Adipocyte (in vitro differentiated cells): ENCODE measurements around the gene NT5C1A.

Experiments
- DNase-seq: peaks from one replicate; pipeline ENCODE4 v3.0.0-alpha.2; 2015; ENCODE audit warnings: low read depth
- H3K27me3 ChIP-seq: replicated peaks from 2 replicates; pipeline ENCODE4 v1.7.0; 2013; ENCODE audit warnings: mild to moderate bottlenecking, low read length, moderate library complexity; ENCODE audit not compliant: control insufficient read depth, insufficient read depth
- H3K36me3 ChIP-seq: 2 replicates; pipeline ENCODE4 v1.7.0; 2013; ENCODE audit warnings: low read length, mild to moderate bottlenecking, moderate library complexity; ENCODE audit not compliant: control insufficient read depth, insufficient read depth, severe bottlenecking
- H3K4me1 ChIP-seq: 2 replicates; pipeline ENCODE4 v1.7.0; 2013; ENCODE audit warnings: mild to moderate bottlenecking, low read length, moderate library complexity; ENCODE audit not compliant: control insufficient read depth, insufficient read depth
- H3K4me3 ChIP-seq: 2 replicates; pipeline ENCODE4 v1.7.0; 2013; ENCODE audit warnings: mild to moderate bottlenecking, low read length, moderate library complexity
- H3K9ac ChIP-seq: 2 replicates; pipeline ENCODE4 v1.7.0; 2013; ENCODE audit warnings: mild to moderate bottlenecking, low read length, moderate library complexity
- H3K9me3 ChIP-seq: 2 replicates; pipeline ENCODE4 v1.7.0; 2013; ENCODE audit warnings: mild to moderate bottlenecking, low read length, moderate library complexity; ENCODE audit not compliant: control insufficient read depth

NT5C1A gene

DNA sequence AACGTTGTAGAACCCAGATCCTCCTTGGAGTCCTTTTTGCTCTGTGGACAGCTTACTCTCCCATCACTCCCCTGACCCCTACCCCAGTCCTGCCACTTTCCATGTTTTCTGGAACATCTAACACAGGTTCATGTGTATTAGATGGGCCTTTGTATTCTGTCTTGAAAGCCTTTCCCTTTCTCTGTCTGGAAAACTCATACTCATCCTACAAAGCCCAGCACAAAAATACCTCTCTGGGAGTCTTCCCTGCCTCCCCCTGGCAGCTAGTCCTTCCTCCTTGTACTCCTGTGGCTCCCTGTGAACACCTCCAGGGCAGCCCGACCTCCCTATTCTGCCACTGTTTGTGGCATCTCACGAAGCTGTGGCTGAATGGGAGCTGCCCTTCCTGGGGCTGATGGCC, 24.7 kb downstream of the NT5C1A start:
- Histone ChIP-seq H3K4me1 (peaks cover 16% of the 10 kb centered on the region), H3K27me3 (peaks cover 26% of the 10 kb centered on the region), H3K4me3 (no peak overlapping the region), H3K9me3 (no peaks in the 10 kb centered on the region), H3K9ac (no peak overlapping the region), H3K36me3 (no peaks in the 10 kb centered on the region)
- no peak for DNase-seq

DNA sequence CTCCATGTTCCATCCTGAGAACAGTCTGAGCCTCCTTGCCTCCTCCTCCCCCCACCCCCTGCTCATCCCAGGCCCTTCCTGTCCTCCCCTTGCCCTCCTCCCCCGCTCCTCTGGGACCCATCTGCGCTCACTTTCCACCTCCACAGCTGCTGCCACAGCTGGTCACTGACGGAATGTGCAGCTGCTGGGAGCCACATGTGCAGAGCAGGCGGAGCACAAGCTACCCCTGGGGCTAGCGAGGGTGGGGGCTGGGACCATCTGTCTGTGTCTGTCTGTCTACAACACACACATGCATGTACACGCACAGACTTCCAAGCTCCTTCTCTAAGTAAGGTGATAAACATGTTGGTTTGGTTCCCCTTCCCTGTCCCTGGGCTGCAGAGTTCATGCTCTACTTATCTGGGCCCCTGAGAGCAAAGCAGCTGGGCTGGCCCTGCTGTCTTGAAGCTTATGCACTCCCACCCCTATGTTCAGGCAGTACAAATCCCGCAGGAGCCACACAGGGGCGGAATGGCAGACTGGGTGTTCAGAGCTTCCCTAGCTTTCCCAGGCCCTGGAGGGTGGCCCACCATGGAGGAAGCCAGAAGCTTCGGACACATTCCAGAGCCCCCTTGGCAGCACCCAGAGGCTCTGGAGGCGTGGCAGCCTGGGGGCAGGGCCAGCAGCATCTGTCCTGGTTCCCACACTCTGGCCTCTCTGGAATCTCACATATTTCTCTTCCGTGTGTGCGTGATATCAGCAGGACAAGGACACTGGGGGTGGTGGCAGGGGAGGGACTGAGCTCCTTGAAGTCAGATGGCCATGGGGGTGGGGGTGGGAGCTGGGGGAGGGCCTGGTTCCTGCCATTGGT, 25.4 kb downstream of the NT5C1A start:
- Histone ChIP-seq H3K9ac (no peak overlapping the region), H3K9me3 (no peaks in the 10 kb centered on the region), H3K36me3 (no peaks in the 10 kb centered on the region), H3K4me3 (no peak overlapping the region), H3K4me1 (peaks cover 16% of the 10 kb centered on the region), H3K27me3 (peaks cover 26% of the 10 kb centered on the region)
- peak; percentile 67 for DNase-seq

DNA sequence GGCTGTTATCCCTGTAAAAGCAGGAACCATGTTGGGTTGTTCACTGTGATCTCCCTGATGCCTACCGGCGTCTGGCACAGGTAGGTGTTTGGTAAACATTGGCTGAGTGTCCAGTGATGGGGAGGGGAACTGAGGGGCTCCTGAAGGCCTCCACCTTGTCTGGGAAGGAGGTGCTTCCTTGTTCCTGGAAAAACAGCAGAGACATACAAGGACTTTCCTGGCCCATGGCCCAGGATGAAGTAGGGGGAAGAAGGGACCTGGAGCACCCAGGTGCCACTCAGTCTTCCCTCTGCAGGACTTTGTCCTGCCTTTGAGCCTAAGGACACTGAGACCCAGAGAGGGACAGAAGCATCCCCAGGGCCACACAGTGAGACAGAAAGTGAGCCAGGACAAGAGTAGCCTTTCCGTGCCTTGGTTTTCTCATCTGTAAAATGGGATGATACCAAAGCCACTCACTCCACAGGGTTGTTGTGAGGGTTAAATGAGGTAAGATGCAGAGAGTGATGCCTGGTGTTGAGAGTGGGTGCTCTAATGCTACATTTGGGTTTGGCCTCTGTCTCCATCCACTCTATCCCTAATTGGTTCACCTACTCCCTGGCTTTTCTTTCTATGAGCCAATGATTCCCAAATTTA, 26.4 kb downstream of the NT5C1A start:
- peaks cover 16% of the 10 kb centered on the region for H3K4me1 ChIP-seq
- no peaks in the 10 kb centered on the region for H3K36me3 ChIP-seq
- no peak overlapping the region for H3K9ac ChIP-seq
- H3K27me3 ChIP-seq = peaks cover 21% of the 10 kb centered on the region
- DNase-seq = no peak
- H3K9me3 ChIP-seq = no peaks in the 10 kb centered on the region
- H3K4me3 ChIP-seq = no peak overlapping the region

DNA sequence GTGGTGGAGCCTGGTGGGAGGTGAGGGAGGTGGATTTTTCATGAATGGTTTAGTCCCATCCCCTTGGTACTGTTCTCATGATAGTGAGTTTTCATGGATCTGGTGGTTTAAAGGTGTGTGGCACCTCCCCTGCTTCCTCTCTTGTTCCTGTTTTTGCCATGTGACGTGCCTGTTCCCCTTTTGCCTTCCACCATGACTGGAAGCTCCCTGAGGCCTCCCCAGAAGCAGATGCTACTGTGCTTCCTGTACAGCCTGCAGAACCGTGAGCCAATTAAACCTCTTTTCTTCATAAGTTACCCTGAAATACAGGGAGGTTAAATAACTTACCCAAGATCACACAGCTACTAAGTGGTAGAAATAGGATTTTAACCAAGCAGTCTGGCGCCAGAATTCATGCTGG, 28.2 kb downstream of the NT5C1A start:
- no peak overlapping the region for H3K9ac ChIP-seq
- H3K36me3 ChIP-seq = no peaks in the 10 kb centered on the region
- no peak overlapping the region for H3K4me3 ChIP-seq
- no peak for DNase-seq
- H3K4me1 ChIP-seq = peaks cover 14% of the 10 kb centered on the region
- no peaks in the 10 kb centered on the region for H3K9me3 ChIP-seq
- H3K27me3 ChIP-seq = peaks cover 23% of the 10 kb centered on the region

DNA sequence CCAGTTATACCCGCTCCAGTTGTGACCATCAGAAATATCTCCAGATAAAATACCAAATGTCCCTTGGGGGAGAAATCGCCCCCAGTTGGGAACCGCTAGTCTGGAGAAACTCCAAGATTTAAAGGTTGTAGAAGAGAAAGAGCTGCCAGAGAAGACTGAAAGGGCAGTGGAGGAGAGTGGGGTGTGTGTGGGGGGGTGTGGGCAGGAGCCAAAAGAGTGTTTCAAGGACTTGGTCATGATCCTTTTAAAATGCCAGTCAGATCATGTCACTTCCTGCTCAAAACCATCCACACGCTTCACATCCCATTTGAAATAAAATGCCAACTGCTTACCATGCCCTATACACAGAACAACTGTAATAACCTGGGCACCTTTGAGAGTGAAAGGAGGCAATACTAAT, 29.1 kb downstream of the NT5C1A start:
- Histone ChIP-seq H3K4me3 (no peak overlapping the region), H3K4me1 (peaks cover 10% of the 10 kb centered on the region), H3K27me3 (peaks cover 25% of the 10 kb centered on the region), H3K9ac (no peak overlapping the region), H3K36me3 (no peaks in the 10 kb centered on the region), H3K9me3 (no peaks in the 10 kb centered on the region)
- DNase-seq = peak; percentile 44

DNA sequence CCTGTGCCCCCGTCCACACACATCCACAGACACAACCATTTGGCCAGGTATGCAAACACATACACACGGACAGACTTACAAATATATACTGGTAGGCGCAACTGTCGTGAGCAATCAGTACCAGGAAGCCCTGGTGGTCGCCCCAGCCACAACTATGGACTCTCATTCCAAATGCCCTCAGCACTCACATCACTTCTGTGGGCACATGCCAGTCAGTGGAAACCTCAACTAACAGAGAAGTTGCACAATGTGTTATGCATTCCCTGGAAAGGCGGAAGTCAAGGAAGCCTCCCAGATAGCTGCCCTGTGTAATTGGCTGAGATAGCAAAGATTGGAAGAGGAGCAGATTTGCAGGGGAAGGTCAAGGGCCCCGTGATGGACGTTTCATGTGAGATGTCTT, 31.0 kb downstream of the NT5C1A start:
- peaks cover 4% of the 10 kb centered on the region for H3K4me1 ChIP-seq
- no peak for DNase-seq
- H3K4me3 ChIP-seq = no peak overlapping the region
- H3K27me3 ChIP-seq = peaks cover 33% of the 10 kb centered on the region
- H3K36me3 ChIP-seq = no peaks in the 10 kb centered on the region
- H3K9ac ChIP-seq = no peak overlapping the region
- no peaks in the 10 kb centered on the region for H3K9me3 ChIP-seq

DNA sequence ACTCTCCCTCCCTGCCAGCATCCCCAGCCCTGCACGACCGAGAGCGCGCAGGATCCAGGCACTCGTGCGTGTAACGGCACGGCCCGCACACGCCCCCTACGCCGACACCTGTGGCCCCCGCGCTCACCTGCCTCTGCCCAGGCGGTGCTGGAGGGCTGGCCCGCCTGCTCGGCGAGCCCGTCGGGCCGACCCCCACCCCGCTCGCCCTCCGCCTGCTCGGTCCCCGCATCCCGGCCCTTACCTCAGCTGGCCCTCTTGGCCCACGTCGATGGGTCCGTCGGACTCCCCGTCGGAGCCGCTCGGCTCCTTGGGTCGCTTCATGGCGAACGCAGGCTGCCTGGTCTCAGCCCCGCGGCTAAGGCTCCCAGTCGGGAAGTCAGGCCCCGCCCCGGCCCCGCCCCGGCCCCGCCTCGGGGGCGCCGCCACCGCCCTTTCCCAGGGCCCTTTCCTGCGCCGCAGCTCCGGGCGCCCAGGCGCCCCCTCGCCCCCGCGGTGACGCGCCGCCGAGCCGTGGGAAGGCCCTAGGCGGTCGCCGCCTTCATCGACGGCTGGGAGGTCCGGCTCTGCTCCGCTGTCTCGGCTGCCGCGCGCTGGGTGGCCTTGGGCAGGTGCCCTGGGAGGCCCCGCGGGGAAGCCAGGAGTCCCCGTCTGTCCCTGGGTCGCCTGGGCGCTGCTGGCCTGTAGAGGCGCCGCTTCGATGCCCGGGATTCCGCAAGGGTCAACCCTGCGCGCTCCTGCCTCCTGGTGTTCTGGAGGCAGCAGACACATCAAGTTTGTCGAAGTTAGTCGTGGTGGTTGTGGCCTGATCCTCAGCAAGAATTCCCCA, 32.4 kb downstream of the NT5C1A start, which contains the start of gene HEYL:
Gene HEYL (minus strand): TSS at position 339 of the 826 bp plus-strand sequence. CDS start 18 bp downstream, at position 321.
- H3K4me3 ChIP-seq = peak within 1 kb of the TSS; percentile 13
- no peak for DNase-seq
- H3K9me3 ChIP-seq = no peaks in the 10 kb centered on the region
- no peak within 1 kb of the TSS for H3K9ac ChIP-seq
- peaks cover 4% of the 10 kb centered on the region for H3K4me1 ChIP-seq
- no peaks in the 10 kb centered on the region for H3K36me3 ChIP-seq
- H3K27me3 ChIP-seq = peaks cover 46% of the 10 kb centered on the region

DNA sequence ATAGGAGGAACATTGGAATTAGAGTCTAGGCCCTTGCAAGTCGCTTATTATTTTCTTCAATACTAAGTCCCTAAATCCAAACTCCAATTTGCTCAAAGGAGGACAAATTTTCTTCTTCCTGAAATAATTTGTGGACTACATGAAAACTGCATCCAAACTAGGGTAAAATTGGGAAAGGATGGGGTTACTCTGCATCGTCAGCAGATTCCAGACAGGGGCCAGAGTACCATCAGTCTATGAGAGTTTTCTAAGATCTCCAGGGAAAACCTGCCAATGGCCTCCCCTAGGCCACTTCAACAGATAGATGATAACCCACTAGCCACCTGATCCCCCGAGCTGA, 33.0 kb downstream of the NT5C1A start:
- Histone ChIP-seq H3K27me3 (peaks cover 46% of the 10 kb centered on the region), H3K9ac (no peak overlapping the region), H3K9me3 (no peaks in the 10 kb centered on the region), H3K4me1 (peaks cover 4% of the 10 kb centered on the region), H3K36me3 (no peaks in the 10 kb centered on the region), H3K4me3 (no peak overlapping the region)
- no peak for DNase-seq

DNA sequence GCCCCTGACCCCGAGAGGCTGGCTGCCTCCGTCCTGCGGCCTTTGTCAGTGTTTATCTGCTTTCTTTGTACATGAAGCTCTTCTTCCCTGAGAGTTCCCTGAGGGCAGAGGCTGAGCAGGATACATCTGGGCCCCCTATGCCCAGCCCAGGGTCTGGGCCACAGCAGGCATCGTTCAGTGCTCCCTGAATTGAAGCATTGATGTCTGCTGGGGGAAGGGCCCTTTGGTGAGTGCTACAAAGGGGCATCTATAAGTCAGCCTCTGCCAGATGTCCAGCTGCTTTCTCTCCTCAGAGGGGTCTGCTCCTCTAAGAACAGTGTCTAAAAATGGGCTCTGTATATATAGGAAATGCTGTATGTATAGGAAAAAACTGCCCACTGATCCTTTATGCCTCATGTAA, 34.5 kb downstream of the NT5C1A start:
- no peak for DNase-seq
- Histone ChIP-seq H3K4me3 (no peak overlapping the region), H3K9me3 (no peaks in the 10 kb centered on the region), H3K36me3 (no peaks in the 10 kb centered on the region), H3K9ac (no peak overlapping the region), H3K4me1 (no peaks in the 10 kb centered on the region), H3K27me3 (peaks cover 58% of the 10 kb centered on the region)

DNA sequence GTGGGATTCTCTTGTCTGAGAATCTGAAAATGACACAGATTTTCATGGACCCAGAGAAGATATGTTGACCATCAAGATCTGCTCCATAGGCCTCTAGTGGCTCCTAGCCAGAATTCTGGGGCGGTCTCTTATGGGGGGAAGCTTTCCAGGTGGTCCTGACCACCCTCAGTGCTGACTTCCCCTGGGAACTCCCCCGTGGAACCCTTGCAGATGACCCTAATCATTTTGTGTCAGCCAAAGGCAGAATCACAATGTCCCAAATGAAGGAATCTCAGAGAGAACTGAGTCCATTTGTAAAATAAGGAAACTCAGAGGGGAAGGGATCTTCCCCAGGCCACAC, 36.1 kb downstream of the NT5C1A start:
- Histone ChIP-seq H3K4me3 (no peak overlapping the region), H3K27me3 (peaks cover 73% of the 10 kb centered on the region), H3K36me3 (no peaks in the 10 kb centered on the region), H3K9me3 (no peaks in the 10 kb centered on the region), H3K4me1 (no peaks in the 10 kb centered on the region), H3K9ac (no peak overlapping the region)
- no peak for DNase-seq

DNA sequence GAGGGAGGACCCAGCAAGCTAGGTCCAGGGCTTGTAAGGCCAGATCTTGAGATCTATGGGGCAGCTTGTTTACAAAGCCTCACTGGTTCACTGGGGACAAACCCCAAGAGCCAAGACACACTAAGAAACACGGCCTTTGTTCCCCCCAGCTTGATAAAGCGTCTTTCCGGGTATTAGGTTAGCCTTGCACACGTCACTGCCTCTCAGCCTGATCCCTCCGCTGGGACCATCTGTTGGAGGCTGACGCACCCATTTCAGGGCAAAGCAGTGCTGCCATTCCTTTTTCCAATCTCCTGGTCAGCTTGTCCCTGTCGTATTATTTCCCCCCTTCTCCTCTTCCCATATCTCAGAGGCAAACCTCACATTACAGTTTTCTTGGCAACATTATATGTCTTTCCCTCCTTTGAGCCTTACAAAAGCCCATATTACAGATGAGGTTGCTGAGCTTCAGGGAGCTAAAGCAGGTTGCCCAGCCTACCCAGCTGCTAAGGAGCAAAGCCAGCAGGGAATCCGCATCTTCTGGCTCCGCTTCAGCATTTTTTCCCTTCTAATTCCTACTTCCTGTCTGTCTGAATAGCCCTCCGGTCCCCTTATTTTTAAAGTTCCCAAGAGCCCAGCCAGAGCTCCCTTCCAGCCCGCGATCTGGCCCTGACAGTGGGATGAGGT, 36.6 kb downstream of the NT5C1A start:
- no peak overlapping the region for H3K9ac ChIP-seq
- no peak for DNase-seq
- no peaks in the 10 kb centered on the region for H3K9me3 ChIP-seq
- peaks cover 78% of the 10 kb centered on the region for H3K27me3 ChIP-seq
- no peaks in the 10 kb centered on the region for H3K4me1 ChIP-seq
- no peaks in the 10 kb centered on the region for H3K36me3 ChIP-seq
- no peak overlapping the region for H3K4me3 ChIP-seq
